Mucosa of stomach (tissue), 1 donor: ENCODE results near the gene ANKRD40CL.
A peak's percentile ranks its signal among the peaks of the same experiment; 100 is the strongest.

ENCODE experiments used
- H3K27me3 ChIP-seq: one replicate; pipeline ENCODE4 v1.7.0; 2013; ENCODE audit warnings: mild to moderate bottlenecking, low read length; ENCODE audit not compliant: control insufficient read depth, insufficient read depth
- H3K36me3 ChIP-seq: one replicate; pipeline ENCODE4 v1.7.0; 2013; ENCODE audit warnings: low read length; ENCODE audit not compliant: control insufficient read depth, insufficient read depth
- H3K4me1 ChIP-seq: one replicate; pipeline ENCODE4 v1.7.0; 2013; ENCODE audit warnings: mild to moderate bottlenecking, low read length; ENCODE audit not compliant: control insufficient read depth, insufficient read depth
- H3K4me3 ChIP-seq: one replicate; pipeline ENCODE4 v1.7.0; 2013; ENCODE audit warnings: low read length
- H3K9ac ChIP-seq: one replicate; pipeline ENCODE4 v1.7.0; 2013; ENCODE audit warnings: mild to moderate bottlenecking, low read length, moderate library complexity
- H3K9me3 ChIP-seq: one replicate; pipeline ENCODE4 v1.7.0; 2013; ENCODE audit warnings: mild to moderate bottlenecking, low read length, moderate library complexity; ENCODE audit not compliant: control insufficient read depth
- donor health status: Pancreatic carcinoma.

ANKRD40CL gene

GRCh38 chr17:50719924-50720794 lies 47.2 kb downstream of the ANKRD40CL start:
- H3K4me1 ChIP-seq: peaks cover 20% of the 10 kb centered on the region
- H3K9me3 ChIP-seq: no peaks in the 10 kb centered on the region
- no peaks in the 10 kb centered on the region for H3K36me3 ChIP-seq
- H3K4me3 ChIP-seq: peak overlapping the region; percentile 89
- peak overlapping the region; percentile 98 for H3K9ac ChIP-seq
- no peaks in the 10 kb centered on the region for H3K27me3 ChIP-seq

- no peaks in the 10 kb centered on the region for H3K27me3 ChIP-seq
- no peaks in the 10 kb centered on the region for H3K9me3 ChIP-seq
- H3K4me3 ChIP-seq: peak within 1 kb of the TSS; percentile 89
- no peaks in the 10 kb centered on the region for H3K36me3 ChIP-seq
- H3K9ac ChIP-seq: peak within 1 kb of the TSS; percentile 98
- H3K4me1 ChIP-seq: peaks cover 20% of the 10 kb centered on the region
Observed at GRCh38 chr17:50719144-50719923, 48.0 kb downstream of the ANKRD40CL start, which contains the start of gene LUC7L3. LUC7L3 (plus strand) TSS chr17:50719603; CDS start chr17:50719733, 130 bp downstream.

GRCh38 chr17:50715471-50715870 lies 51.8 kb downstream of the ANKRD40CL start:
- Histone ChIP-seq H3K4me1 (peaks cover 4% of the 10 kb centered on the region), H3K27me3 (no peaks in the 10 kb centered on the region), H3K4me3 (no peak overlapping the region), H3K9ac (no peak overlapping the region), H3K9me3 (no peaks in the 10 kb centered on the region), H3K36me3 (no peaks in the 10 kb centered on the region)

GRCh38 chr17:50712641-50713040 lies 54.7 kb downstream of the ANKRD40CL start:
- Histone ChIP-seq H3K9me3 (no peaks in the 10 kb centered on the region), H3K4me3 (no peak overlapping the region), H3K4me1 (peaks cover 16% of the 10 kb centered on the region), H3K36me3 (no peaks in the 10 kb centered on the region), H3K9ac (no peak overlapping the region), H3K27me3 (no peaks in the 10 kb centered on the region)
